ENCODE results near the gene JDP2.

Gene JDP2

DNA sequence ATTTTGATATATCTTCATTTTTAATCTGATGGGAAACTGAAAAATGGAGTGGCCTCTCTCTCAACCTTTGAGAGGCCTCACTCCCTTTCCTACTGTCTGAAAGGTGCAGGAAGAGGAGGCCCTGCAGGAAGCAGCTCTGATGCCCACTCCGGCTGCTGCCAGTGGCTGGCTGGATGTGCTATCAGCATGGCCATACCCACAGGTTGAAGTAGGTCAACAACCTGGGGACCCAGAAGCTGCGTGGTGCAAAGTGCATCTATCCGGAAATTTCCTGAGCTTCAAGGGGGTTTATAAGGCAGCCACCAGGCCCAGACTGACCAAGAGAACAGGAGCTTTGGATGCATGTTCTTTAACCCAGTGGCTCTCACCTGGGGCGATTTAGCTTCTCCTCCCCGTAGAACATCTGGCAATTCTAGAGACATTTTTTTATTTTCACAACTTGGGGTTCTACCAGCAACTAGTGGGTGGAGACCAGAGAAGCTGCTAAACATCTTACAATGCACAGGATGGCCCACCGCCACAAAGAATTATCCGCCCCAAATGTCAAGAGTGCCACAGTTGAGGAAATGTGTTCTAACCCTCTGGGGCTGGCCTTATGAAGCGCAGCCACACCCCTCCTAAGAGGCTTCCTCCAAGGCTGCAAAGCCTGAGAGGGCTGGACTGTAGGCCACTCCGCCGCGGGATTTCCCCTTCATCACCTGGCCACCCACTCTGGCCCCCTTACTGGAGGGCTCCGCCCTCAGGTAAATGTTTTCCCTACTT lies 86.3 kb downstream of the JDP2 start:
- POLR2A ChIA-PET, result interaction anchor here (0.6 to 1.8 kb wide), 2 partner anchors 18 to 131 kb away, joined by 3 to 6 read pairs; no protein-coding TSS in a partner anchor
- peak overlapping the region in 1 of 7 experiments; percentile 64 for H3K4me3 ChIP-seq (ENCODE audit: control insufficient read depth in 1 of 7, extremely low read depth in 1 of 7, insufficient read depth in 4 of 7, low read depth in 2 of 7, low read length in 6 of 7)

DNA sequence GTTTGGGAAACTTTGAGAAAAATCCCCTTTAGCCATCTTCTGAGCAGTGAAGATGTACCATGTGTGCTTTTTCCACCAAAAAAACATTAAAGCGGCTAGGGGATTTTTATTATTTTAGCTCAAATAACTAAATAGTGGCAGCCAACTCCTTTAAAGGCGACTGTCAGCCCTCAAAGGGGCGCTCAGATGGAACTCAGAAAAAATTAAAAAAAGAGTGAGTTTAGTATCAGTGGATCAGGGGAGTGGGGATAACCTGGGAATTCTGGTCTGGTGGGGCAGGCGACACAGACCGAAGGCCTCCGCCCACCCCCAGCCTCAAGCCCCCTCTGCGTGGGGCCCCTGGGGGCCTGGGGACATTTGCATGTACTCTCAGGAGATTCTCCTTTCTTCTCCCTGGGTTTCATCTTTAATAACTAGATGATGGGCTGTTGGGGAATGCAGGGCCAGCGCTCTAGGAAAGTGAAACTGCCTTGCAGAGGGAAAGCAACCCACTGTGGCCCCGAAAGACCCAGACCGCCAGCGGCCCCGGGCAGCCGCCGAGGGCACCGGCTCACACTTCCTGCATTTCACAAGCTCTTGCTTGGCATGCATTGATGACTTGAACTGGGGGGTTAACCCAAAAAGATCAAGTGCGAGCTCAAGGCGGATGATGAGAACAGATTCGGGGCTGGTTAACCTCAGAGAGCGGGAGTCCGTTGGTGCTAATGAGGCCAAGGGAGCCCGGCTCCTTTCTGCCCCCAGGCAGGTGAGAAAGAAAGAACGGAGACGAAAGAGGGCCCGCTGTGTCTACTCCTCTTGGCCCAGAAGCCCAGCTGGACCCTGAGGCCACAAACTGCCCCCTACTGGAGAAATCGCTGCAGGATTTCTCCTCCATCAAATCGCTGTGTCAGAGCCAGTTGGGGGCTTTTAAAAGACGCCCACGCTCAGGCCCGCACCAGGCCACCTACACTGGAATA lies 87.1 kb downstream of the JDP2 start:
- CTCF ChIA-PET, result interaction anchor here (0.6 to 3.2 kb wide), 12 partner anchors 9 to 209 kb away, joined by 3 to 18 read pairs (median 4); no protein-coding TSS in a partner anchor
- peaks cover 0 to 12% (median 0%) of the 10 kb centered on the region in 5 experiments for H3K9me3 ChIP-seq (ENCODE audit: control extremely low read depth in 1 of 5, control insufficient read depth in 4 of 5, insufficient read depth in 2 of 5, low read depth in 1 of 5, low read length in 4 of 5)
- H3K4me3 ChIP-seq (ENCODE audit: control insufficient read depth in 1 of 7, extremely low read depth in 1 of 7, insufficient read depth in 4 of 7, low read depth in 2 of 7, low read length in 6 of 7), result peak overlapping the region in 6 of 7 experiments; percentile 17 to 65 (median 50)
- no peaks in the 10 kb centered on the region for H3K36me3 ChIP-seq (ENCODE audit: control insufficient read depth in 4 of 4, insufficient read depth in 4 of 4, low read length in 3 of 4)
- POLR2A ChIA-PET, result interaction anchor here (1.2 to 1.8 kb wide), 2 partner anchors 18 to 28 kb away, joined by 3 to 6 read pairs; no protein-coding TSS in a partner anchor
- no peaks in the 10 kb centered on the region for H3K27me3 ChIP-seq (replicated peaks in 2 of 5; ENCODE audit: control insufficient read depth in 4 of 5, insufficient read depth in 5 of 5, low read length in 4 of 5)
- WGBS (ENCODE audit: insufficient coverage), result 47% methylated on average over 25 of the region's 29 CpGs
- peaks cover 10 to 27% (median 19%) of the 10 kb centered on the region in 4 experiments for H3K4me1 ChIP-seq (ENCODE audit: control extremely low read depth in 1 of 4, control insufficient read depth in 4 of 4, insufficient read depth in 4 of 4, low read length in 3 of 4)
- DNase-seq, result peak; percentile 67 to 91 (median 89)
- peak overlapping the region in 1 of 2 experiments; percentile 36 for H3K27ac ChIP-seq (ENCODE audit: insufficient read depth in 1 of 2, low read depth in 1 of 2, low read length in 2 of 2, poor library complexity in 1 of 2, severe bottlenecking in 2 of 2)

More for the DNA sequence above, 86.3 kb downstream of the JDP2 start:
- CTCF ChIA-PET, result interaction anchor here (0.7 to 3.2 kb wide), 10 partner anchors 9 to 208 kb away, joined by 3 to 18 read pairs (median 3); partner anchors contain the start of gene BATF
- Histone ChIP-seq H3K9me3 (ENCODE audit: control extremely low read depth in 1 of 5, control insufficient read depth in 4 of 5, insufficient read depth in 2 of 5, low read depth in 1 of 5, low read length in 4 of 5) (peaks cover 0 to 12% (median 0%) of the 10 kb centered on the region in 5 experiments), H3K27ac (ENCODE audit: insufficient read depth in 1 of 2, low read depth in 1 of 2, low read length in 2 of 2, poor library complexity in 1 of 2, severe bottlenecking in 2 of 2) (no peak overlapping the region), H3K27me3 (replicated peaks in 2 of 5; ENCODE audit: control insufficient read depth in 4 of 5, insufficient read depth in 5 of 5, low read length in 4 of 5) (no peaks in the 10 kb centered on the region), H3K4me1 (ENCODE audit: control extremely low read depth in 1 of 4, control insufficient read depth in 4 of 4, insufficient read depth in 4 of 4, low read length in 3 of 4) (peaks cover 10 to 27% (median 19%) of the 10 kb centered on the region in 4 experiments), H3K36me3 (ENCODE audit: control insufficient read depth in 4 of 4, insufficient read depth in 4 of 4, low read length in 3 of 4) (no peaks in the 10 kb centered on the region)
- DNase-seq, result no peak
- 81% methylated on average over 12 of the region's 12 CpGs for WGBS (ENCODE audit: insufficient coverage)

- peak in 2 of 3 donors; percentile 61 to 66 for DNase-seq
- peaks cover 0 to 12% (median 0%) of the 10 kb centered on the region in 5 experiments for H3K9me3 ChIP-seq (ENCODE audit: control extremely low read depth in 1 of 5, control insufficient read depth in 4 of 5, insufficient read depth in 2 of 5, low read depth in 1 of 5, low read length in 4 of 5)
- H3K27ac ChIP-seq (ENCODE audit: insufficient read depth in 1 of 2, low read depth in 1 of 2, low read length in 2 of 2, poor library complexity in 1 of 2, severe bottlenecking in 2 of 2), result no peak overlapping the region
- peak overlapping the region in 5 of 7 experiments; percentile 17 to 65 (median 57) for H3K4me3 ChIP-seq (ENCODE audit: control insufficient read depth in 1 of 7, extremely low read depth in 1 of 7, insufficient read depth in 4 of 7, low read depth in 2 of 7, low read length in 6 of 7)
- ChIA-PET POLR2A (interaction anchor here (1.2 to 1.8 kb wide), 2 partner anchors 19 to 27 kb away, joined by 3 to 6 read pairs; no protein-coding TSS in a partner anchor), CTCF (interaction anchor here (1.0 to 3.2 kb wide), 9 partner anchors 9 to 62 kb away, joined by 3 to 18 read pairs (median 4); no protein-coding TSS in a partner anchor)
- 21% methylated on average over 7 of the region's 7 CpGs for WGBS (ENCODE audit: insufficient coverage)
- H3K27me3 ChIP-seq (replicated peaks in 2 of 5; ENCODE audit: control insufficient read depth in 4 of 5, insufficient read depth in 5 of 5, low read length in 4 of 5), result no peaks in the 10 kb centered on the region
- H3K36me3 ChIP-seq (ENCODE audit: control insufficient read depth in 4 of 4, insufficient read depth in 4 of 4, low read length in 3 of 4), result no peaks in the 10 kb centered on the region
- H3K4me1 ChIP-seq (ENCODE audit: control extremely low read depth in 1 of 4, control insufficient read depth in 4 of 4, insufficient read depth in 4 of 4, low read length in 3 of 4), result peaks cover 10 to 27% (median 19%) of the 10 kb centered on the region in 4 experiments
These were observed 87.8 kb downstream of the JDP2 start for GRCh38 chr14:75515629-75515996.

- peaks cover 25 to 52% (median 42%) of the 10 kb centered on the region in 4 experiments for H3K4me1 ChIP-seq (ENCODE audit: control extremely low read depth in 1 of 4, control insufficient read depth in 4 of 4, insufficient read depth in 4 of 4, low read length in 3 of 4)
- no peak overlapping the region for H3K27ac ChIP-seq (ENCODE audit: insufficient read depth in 1 of 2, low read depth in 1 of 2, low read length in 2 of 2, poor library complexity in 1 of 2, severe bottlenecking in 2 of 2)
- no peak overlapping the region for H3K4me3 ChIP-seq (ENCODE audit: control insufficient read depth in 1 of 7, extremely low read depth in 1 of 7, insufficient read depth in 4 of 7, low read depth in 2 of 7, low read length in 6 of 7)
- 94% methylated on average over 2 of the region's 4 CpGs for WGBS (ENCODE audit: insufficient coverage)
- CTCF ChIA-PET, result interaction anchor here (0.8 to 1.7 kb wide), 7 partner anchors 9 to 139 kb away, joined by 3 to 7 read pairs (median 3); no protein-coding TSS in a partner anchor
- POLR2A ChIA-PET, result no interaction called here
- H3K9me3 ChIP-seq (ENCODE audit: control extremely low read depth in 1 of 5, control insufficient read depth in 4 of 5, insufficient read depth in 2 of 5, low read depth in 1 of 5, low read length in 4 of 5), result no peaks in the 10 kb centered on the region
- H3K36me3 ChIP-seq (ENCODE audit: control insufficient read depth in 4 of 4, insufficient read depth in 4 of 4, low read length in 3 of 4), result no peaks in the 10 kb centered on the region
- DNase-seq, result peak in 2 of 3 donors; percentile 57 to 59
- H3K27me3 ChIP-seq (replicated peaks in 2 of 5; ENCODE audit: control insufficient read depth in 4 of 5, insufficient read depth in 5 of 5, low read length in 4 of 5), result no peaks in the 10 kb centered on the region
These were observed 90.8 kb downstream of the JDP2 start for GRCh38 chr14:75518625-75519024.

DNA sequence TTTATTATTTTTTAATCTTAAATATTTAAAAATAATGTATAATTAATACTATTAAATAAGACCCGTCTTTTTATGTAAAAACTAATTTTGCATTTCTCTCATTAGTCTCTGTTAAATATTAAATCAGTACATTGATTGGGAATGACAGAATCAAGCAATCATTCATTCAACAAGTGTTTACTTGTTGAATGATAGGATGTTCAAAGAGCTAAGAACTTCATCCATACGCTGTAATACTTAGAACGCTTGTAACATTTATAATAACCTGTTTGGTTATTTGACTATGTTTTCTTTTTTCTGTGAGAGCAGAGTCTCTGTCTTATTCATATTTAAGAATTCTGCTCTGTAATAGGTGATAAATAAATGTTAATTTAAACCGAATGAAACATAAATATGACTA lies 91.6 kb downstream of the JDP2 start:
- Histone ChIP-seq H3K36me3 (ENCODE audit: control insufficient read depth in 4 of 4, insufficient read depth in 4 of 4, low read length in 3 of 4) (peaks cover 0 to 3% (median 0%) of the 10 kb centered on the region in 4 experiments), H3K4me3 (ENCODE audit: control insufficient read depth in 1 of 7, extremely low read depth in 1 of 7, insufficient read depth in 4 of 7, low read depth in 2 of 7, low read length in 6 of 7) (no peak overlapping the region), H3K27me3 (replicated peaks in 2 of 5; ENCODE audit: control insufficient read depth in 4 of 5, insufficient read depth in 5 of 5, low read length in 4 of 5) (no peaks in the 10 kb centered on the region), H3K4me1 (ENCODE audit: control extremely low read depth in 1 of 4, control insufficient read depth in 4 of 4, insufficient read depth in 4 of 4, low read length in 3 of 4) (peaks cover 27 to 53% (median 47%) of the 10 kb centered on the region in 4 experiments), H3K27ac (ENCODE audit: insufficient read depth in 1 of 2, low read depth in 1 of 2, low read length in 2 of 2, poor library complexity in 1 of 2, severe bottlenecking in 2 of 2) (no peak overlapping the region), H3K9me3 (ENCODE audit: control extremely low read depth in 1 of 5, control insufficient read depth in 4 of 5, insufficient read depth in 2 of 5, low read depth in 1 of 5, low read length in 4 of 5) (no peaks in the 10 kb centered on the region)
- ChIA-PET CTCF (interaction anchor here (0.8 to 1.7 kb wide), 4 partner anchors 8 to 56 kb away, joined by 3 to 7 read pairs (median 3); no protein-coding TSS in a partner anchor), POLR2A (no interaction called here)
- no peak for DNase-seq
- WGBS (ENCODE audit: insufficient coverage), result no CpG with 5 or more reads among the region's 4 CpGs

DNA sequence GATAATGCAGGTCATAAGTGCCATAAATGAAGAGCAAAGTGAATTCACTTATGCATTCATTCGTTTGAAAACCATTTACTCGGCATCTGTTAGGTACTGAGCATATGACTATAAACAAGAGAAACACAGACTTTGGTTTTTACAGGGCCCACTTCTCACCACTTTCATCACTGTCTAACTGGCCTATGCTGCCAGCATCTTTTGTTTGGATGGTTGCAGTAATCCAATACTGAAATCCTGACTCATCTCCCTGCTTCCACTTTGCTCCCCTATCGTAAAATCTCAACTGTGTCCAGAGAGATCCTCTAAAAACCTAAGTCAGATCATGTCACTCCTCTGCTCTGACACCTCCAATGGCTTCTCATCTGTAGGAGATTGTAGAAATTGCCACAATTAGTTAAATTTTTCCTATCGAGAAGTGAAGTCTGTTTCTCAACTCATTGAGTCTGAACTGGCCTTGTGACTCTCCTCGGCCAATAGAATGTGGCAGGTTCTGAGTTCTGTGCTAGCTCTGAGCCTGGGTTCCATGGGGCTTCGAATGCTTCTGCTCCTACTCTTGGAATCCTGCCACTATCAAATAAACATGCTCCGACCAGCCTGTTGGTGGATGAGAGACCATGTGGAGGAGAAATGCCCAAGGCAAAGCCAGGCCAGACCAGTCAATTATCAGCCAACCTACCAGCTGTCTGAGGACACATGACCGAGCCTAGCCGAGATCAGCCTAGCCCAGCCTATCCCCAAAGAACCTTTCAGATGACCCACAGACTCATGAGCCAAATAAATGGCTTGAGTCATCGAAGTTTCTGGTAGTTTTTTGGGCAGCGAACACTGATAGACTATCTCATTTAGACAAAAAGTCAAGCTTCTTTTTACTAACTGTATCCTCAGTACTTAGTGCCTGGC lies 92.3 kb downstream of the JDP2 start:
- WGBS (ENCODE audit: insufficient coverage), result 96% methylated on average over 9 of the region's 11 CpGs
- no peaks in the 10 kb centered on the region for H3K27me3 ChIP-seq (replicated peaks in 2 of 5; ENCODE audit: control insufficient read depth in 4 of 5, insufficient read depth in 5 of 5, low read length in 4 of 5)
- H3K36me3 ChIP-seq (ENCODE audit: control insufficient read depth in 4 of 4, insufficient read depth in 4 of 4, low read length in 3 of 4), result peaks cover 0 to 10% (median 2%) of the 10 kb centered on the region in 4 experiments
- no peaks in the 10 kb centered on the region for H3K9me3 ChIP-seq (ENCODE audit: control extremely low read depth in 1 of 5, control insufficient read depth in 4 of 5, insufficient read depth in 2 of 5, low read depth in 1 of 5, low read length in 4 of 5)
- CTCF ChIA-PET, result interaction anchor here (1.2 to 1.7 kb wide), 4 partner anchors 17 to 127 kb away, joined by 3 to 8 read pairs (median 3); no protein-coding TSS in a partner anchor
- H3K27ac ChIP-seq (ENCODE audit: insufficient read depth in 1 of 2, low read depth in 1 of 2, low read length in 2 of 2, poor library complexity in 1 of 2, severe bottlenecking in 2 of 2), result no peak overlapping the region
- peaks cover 24 to 50% (median 46%) of the 10 kb centered on the region in 4 experiments for H3K4me1 ChIP-seq (ENCODE audit: control extremely low read depth in 1 of 4, control insufficient read depth in 4 of 4, insufficient read depth in 4 of 4, low read length in 3 of 4)
- no peak for DNase-seq
- POLR2A ChIA-PET, result no interaction called here
- no peak overlapping the region for H3K4me3 ChIP-seq (ENCODE audit: control insufficient read depth in 1 of 7, extremely low read depth in 1 of 7, insufficient read depth in 4 of 7, low read depth in 2 of 7, low read length in 6 of 7)
